HCT116 (cell line): ENCODE data around the gene TRAF2.
"Not testable (repeated sequence)": the region's sequence is repeated elsewhere in the genome, so short reads cannot be mapped to it uniquely, and the experiment has no call there.

Experiments used
- CEBPB ChIP-seq: IDR thresholded peaks from 2 replicates; pipeline ENCODE4 v1.6.1; 2012; ENCODE audit warnings: low read depth
- EZH2 ChIP-seq: fragments of 200-600 bp; sonication (generic); IDR thresholded peaks from 2 replicates; pipeline ENCODE4 v1.6.1; 2017; ENCODE audit warnings: antibody characterized with exemption, mixed run types
- FOSL1 ChIP-seq: IDR thresholded peaks from 2 replicates; pipeline ENCODE4 v1.6.1; 2012; ENCODE audit warnings: low read depth
- JUND ChIP-seq: IDR thresholded peaks from 2 replicates; pipeline ENCODE4 v1.6.1; 2012
- POLR2A ChIP-seq: IDR thresholded peaks from 2 replicates; pipeline ENCODE4 v1.7.0; 2011; ENCODE audit warnings: borderline replicate concordance; ENCODE audit not compliant: insufficient read depth, insufficient read length; ENCODE audit errors: extremely low read depth
- POLR2AphosphoS5 ChIP-seq: IDR thresholded peaks from 2 replicates; pipeline ENCODE4 v1.6.1; 2011; ENCODE audit warnings: mild to moderate bottlenecking, low read depth, low read length, moderate library complexity
- RAD21 ChIP-seq: IDR thresholded peaks from 2 replicates; pipeline ENCODE4 v1.6.1; 2012; ENCODE audit warnings: low read depth, mild to moderate bottlenecking
- YY1 ChIP-seq: IDR thresholded peaks from 2 replicates; pipeline ENCODE4 v1.6.1; 2011; ENCODE audit warnings: low read length, low read depth, moderate library complexity, mild to moderate bottlenecking; ENCODE audit not compliant: insufficient replicate concordance; ENCODE audit errors: extremely low read depth
- ZNF274 ChIP-seq: fragments of 200-500 bp; sonication (Bioruptor generic); IDR thresholded peaks from 2 replicates; pipeline ENCODE4 v1.6.1; 2014; ENCODE audit warnings: mild to moderate bottlenecking, low read depth, low read length, inconsistent platforms
- TF ChIP-seq, protein P1 (sequence below): IDR thresholded peaks from 2 replicates; pipeline ENCODE4 v1.6.1; 2012; ENCODE audit warnings: low read depth
- TF ChIP-seq, protein P2 (sequence below), 3 experiments: fragments of 200-600 bp in 1 of 3; sonication (generic) in 1 of 3; IDR thresholded peaks in 2 of 3; conservative IDR thresholded peaks in 1 of 3; 2 replicates each; pipeline ENCODE4 v1.5.1; 2012 to 2017; ENCODE audit warnings: low read depth in 2 of 3, low read length in 2 of 3, antibody characterized with exemption in 1 of 3, borderline replicate concordance in 1 of 3, control low read depth in 1 of 3, mild to moderate bottlenecking in 1 of 3, mixed read lengths in 1 of 3, mixed run types in 1 of 3, moderate library complexity in 1 of 3; ENCODE audit not compliant: insufficient read depth in 1 of 3
- TF ChIP-seq, protein P3 (sequence below): IDR thresholded peaks from 2 replicates; pipeline ENCODE4 v1.6.1; 2012

DNA sequence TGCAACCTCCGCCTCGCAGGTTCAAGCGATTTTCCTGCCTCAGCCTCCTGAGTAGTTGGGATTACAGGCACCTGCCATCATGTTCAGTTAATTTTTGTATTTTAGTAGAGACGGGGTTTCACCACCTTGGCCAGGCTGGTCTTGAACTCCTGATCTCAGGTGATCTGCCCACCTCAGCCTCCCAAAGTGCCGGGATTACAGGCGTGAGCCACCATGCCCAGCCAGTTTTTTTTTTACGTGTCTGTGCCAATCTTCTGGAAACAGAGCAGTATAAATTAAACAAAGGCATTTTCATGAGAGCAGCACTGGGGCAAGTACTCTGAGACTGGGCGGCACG lies 3.4 kb upstream of the TRAF2 start:
- TF ChIP-seq, protein P1, sequence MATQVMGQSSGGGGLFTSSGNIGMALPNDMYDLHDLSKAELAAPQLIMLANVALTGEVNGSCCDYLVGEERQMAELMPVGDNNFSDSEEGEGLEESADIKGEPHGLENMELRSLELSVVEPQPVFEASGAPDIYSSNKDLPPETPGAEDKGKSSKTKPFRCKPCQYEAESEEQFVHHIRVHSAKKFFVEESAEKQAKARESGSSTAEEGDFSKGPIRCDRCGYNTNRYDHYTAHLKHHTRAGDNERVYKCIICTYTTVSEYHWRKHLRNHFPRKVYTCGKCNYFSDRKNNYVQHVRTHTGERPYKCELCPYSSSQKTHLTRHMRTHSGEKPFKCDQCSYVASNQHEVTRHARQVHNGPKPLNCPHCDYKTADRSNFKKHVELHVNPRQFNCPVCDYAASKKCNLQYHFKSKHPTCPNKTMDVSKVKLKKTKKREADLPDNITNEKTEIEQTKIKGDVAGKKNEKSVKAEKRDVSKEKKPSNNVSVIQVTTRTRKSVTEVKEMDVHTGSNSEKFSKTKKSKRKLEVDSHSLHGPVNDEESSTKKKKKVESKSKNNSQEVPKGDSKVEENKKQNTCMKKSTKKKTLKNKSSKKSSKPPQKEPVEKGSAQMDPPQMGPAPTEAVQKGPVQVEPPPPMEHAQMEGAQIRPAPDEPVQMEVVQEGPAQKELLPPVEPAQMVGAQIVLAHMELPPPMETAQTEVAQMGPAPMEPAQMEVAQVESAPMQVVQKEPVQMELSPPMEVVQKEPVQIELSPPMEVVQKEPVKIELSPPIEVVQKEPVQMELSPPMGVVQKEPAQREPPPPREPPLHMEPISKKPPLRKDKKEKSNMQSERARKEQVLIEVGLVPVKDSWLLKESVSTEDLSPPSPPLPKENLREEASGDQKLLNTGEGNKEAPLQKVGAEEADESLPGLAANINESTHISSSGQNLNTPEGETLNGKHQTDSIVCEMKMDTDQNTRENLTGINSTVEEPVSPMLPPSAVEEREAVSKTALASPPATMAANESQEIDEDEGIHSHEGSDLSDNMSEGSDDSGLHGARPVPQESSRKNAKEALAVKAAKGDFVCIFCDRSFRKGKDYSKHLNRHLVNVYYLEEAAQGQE, result not testable (repeated sequence)
- TF ChIP-seq, protein P2, sequence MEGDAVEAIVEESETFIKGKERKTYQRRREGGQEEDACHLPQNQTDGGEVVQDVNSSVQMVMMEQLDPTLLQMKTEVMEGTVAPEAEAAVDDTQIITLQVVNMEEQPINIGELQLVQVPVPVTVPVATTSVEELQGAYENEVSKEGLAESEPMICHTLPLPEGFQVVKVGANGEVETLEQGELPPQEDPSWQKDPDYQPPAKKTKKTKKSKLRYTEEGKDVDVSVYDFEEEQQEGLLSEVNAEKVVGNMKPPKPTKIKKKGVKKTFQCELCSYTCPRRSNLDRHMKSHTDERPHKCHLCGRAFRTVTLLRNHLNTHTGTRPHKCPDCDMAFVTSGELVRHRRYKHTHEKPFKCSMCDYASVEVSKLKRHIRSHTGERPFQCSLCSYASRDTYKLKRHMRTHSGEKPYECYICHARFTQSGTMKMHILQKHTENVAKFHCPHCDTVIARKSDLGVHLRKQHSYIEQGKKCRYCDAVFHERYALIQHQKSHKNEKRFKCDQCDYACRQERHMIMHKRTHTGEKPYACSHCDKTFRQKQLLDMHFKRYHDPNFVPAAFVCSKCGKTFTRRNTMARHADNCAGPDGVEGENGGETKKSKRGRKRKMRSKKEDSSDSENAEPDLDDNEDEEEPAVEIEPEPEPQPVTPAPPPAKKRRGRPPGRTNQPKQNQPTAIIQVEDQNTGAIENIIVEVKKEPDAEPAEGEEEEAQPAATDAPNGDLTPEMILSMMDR (IDR thresholded peaks at IDR 0.05 in 2 of 3, conservative IDR thresholded peaks at IDR 0.05 in 1 of 3; ENCODE audit: borderline replicate concordance in 1 of 3, insufficient read depth in 1 of 3, low read depth in 2 of 3, low read length in 2 of 3), result not testable (repeated sequence)
- TF ChIP-seq ZNF274, JUND, EZH2, YY1, POLR2AphosphoS5, CEBPB, POLR2A, RAD21, FOSL1: not testable (repeated sequence)
- TF ChIP-seq, protein P3, sequence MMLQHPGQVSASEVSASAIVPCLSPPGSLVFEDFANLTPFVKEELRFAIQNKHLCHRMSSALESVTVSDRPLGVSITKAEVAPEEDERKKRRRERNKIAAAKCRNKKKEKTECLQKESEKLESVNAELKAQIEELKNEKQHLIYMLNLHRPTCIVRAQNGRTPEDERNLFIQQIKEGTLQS, result not testable (repeated sequence)
